Naive thymus-derived CD4-positive, alpha-beta T cell (primary cell): ENCODE data around the gene ZNF322. TPM values are rescaled to one million over a fixed set of nuclear protein-coding genes. Genes with fewer than 3 reads are reported as not detected.

Experiments
- ATAC-seq: fragments of 150-1000 bp; cut with Tn5 transposase; 2 replicates; pipeline ENCODE4 v1.10.0; 2021; ENCODE audit warnings: mild to moderate bottlenecking, moderate library complexity
- CTCF ChIA-PET: fragments of 350-600 bp; sonication (Branson Sonifier 250); formaldehyde crosslinking; loops from one replicate; lab custom pipeline; 2021; ENCODE audit warnings: antibody characterized with exemption; lab: Charles Lee
- POLR2A ChIA-PET: fragments of 350-600 bp; sonication (Branson Sonifier 250); formaldehyde crosslinking; loops from one replicate; lab custom pipeline; 2021; ENCODE audit warnings: antibody characterized with exemption, inconsistent platforms; lab: Charles Lee
- DNase-seq, 9 donors: peaks; one replicate each; pipeline versions ENCODE4 v3.0.0 to v3.0.0-alpha.2; 2020 to 2022; ENCODE audit warnings: mixed read lengths in 1 of 9
- H3K27ac ChIP-seq: one replicate; pipeline ENCODE4 v1.7.0; 2013; ENCODE audit warnings: mild to moderate bottlenecking, low read depth, low read length, moderate library complexity
- H3K27me3 ChIP-seq, 2 donors: one replicate each; pipeline ENCODE4 v1.7.0; 2013; ENCODE audit warnings: low read length in 2 of 2, mild to moderate bottlenecking in 2 of 2, moderate library complexity in 2 of 2; ENCODE audit not compliant: control insufficient read depth in 2 of 2, insufficient read depth in 2 of 2
- H3K36me3 ChIP-seq, 3 experiments: 1 replicate in 2 of 3; 2 replicates in 1 of 3; pipeline ENCODE4 v1.7.0; 2013; ENCODE audit warnings: low read length in 3 of 3, mild to moderate bottlenecking in 3 of 3, moderate library complexity in 1 of 3; ENCODE audit not compliant: insufficient read depth in 3 of 3, control insufficient read depth in 2 of 3
- H3K4me1 ChIP-seq, 2 donors: one replicate each; pipeline ENCODE4 v1.7.0; 2013; ENCODE audit warnings: low read length in 2 of 2, mild to moderate bottlenecking in 2 of 2, moderate library complexity in 1 of 2; ENCODE audit not compliant: control insufficient read depth in 2 of 2, insufficient read depth in 2 of 2
- H3K4me3 ChIP-seq: 2 replicates; pipeline ENCODE4 v1.7.0; 2013; ENCODE audit warnings: mild to moderate bottlenecking, low read length
- H3K9me3 ChIP-seq, 3 experiments: 1 replicate in 2 of 3; 2 replicates in 1 of 3; pipeline ENCODE4 v1.7.0; 2013; ENCODE audit warnings: low read length in 3 of 3; ENCODE audit not compliant: control insufficient read depth in 2 of 3
- H3K27ac Mint-ChIP-seq, 9 donors: one replicate each; pipeline ENCODE4 v1.8.0; 2020 to 2022; ENCODE audit warnings: mixed read lengths in 9 of 9, mild to moderate bottlenecking in 8 of 9, moderate library complexity in 5 of 9, inconsistent platforms in 2 of 9
- H3K27me3 Mint-ChIP-seq, 5 donors: one replicate each; pipeline ENCODE4 v1.8.0; 2021 to 2022; ENCODE audit warnings: mixed read lengths in 5 of 5, mild to moderate bottlenecking in 1 of 5
- H3K36me3 Mint-ChIP-seq, 5 donors: one replicate each; pipeline ENCODE4 v1.8.0; 2020 to 2022; ENCODE audit warnings: mixed read lengths in 5 of 5, mild to moderate bottlenecking in 3 of 5, inconsistent platforms in 1 of 5
- H3K4me1 Mint-ChIP-seq, 7 donors: one replicate each; pipeline ENCODE4 v1.8.0; 2020 to 2022; ENCODE audit warnings: mixed read lengths in 7 of 7, mild to moderate bottlenecking in 3 of 7, inconsistent platforms in 1 of 7
- H3K4me3 Mint-ChIP-seq, 10 donors: one replicate each; pipeline ENCODE4 v1.8.0; 2020 to 2022; ENCODE audit warnings: mild to moderate bottlenecking in 10 of 10, mixed read lengths in 10 of 10, moderate library complexity in 6 of 10, inconsistent platforms in 2 of 10
- H3K9me3 Mint-ChIP-seq, 11 donors: one replicate each; pipeline ENCODE4 v1.8.0; 2020 to 2022; ENCODE audit warnings: mixed read lengths in 11 of 11, mild to moderate bottlenecking in 4 of 11, inconsistent platforms in 1 of 11, moderate library complexity in 1 of 11
- intact Hi-C, 2 donors: fragments of 100-400 bp; cut with micrococcal nuclease; formaldehyde crosslinking; loops; one replicate each; pipeline ENCODE4 v1.15.1; 2023
- polyA plus RNA-seq, 2 donors: library from polyadenylated mRNA; unstranded; fragments of 300-500 nt; fragmentation: Illumina TruSeq; gene quantifications; one replicate each; pipeline ENCODE4 v1.2.3, GENCODE V29; 2021
- total RNA-seq, 6 experiments: library from RNA in 5 of 6; stranded (reverse) in 5 of 6; gene quantifications; 1 replicate in 5 of 6; 2 replicates in 1 of 6; pipeline ENCODE4 v1.2.3 and lab custom pipeline; 2021 to 2026

Gene ZNF322
- total and polyA plus RNA-seq, 7 experiments from 2014 or later, result 5.1 to 23.1 (median 8.1) TPM

DNA sequence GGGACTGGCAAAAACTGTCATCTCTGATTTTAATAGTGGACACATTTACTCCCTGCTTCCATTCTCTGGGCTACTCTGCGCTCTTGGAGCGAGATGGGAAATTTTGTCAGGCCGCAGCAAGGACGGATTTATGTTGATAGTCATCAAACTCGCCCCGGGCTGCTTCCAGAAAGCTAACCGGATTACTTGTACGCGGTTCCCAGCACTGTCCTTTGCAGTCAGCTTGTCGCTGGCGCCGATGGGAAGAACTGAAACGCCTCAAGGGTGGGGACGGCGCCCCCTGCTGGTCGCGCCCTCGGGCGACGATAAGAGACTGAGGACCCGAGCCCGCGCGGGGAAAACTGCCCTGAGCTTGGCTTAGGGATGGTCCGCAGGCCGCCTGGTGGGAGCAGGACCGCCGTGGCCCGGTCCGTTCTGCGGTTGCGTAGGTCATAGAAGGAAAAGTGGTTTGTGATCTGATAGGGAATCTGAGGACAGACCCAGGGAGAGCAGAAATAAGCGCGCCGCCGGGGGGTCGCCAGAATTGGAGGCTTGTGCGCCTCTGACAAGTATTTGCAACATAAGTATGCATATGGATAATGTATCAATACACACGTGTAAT is 63.8 kb downstream of the ZNF322 start:
- H3K36me3 ChIP-seq, result peaks cover 6 to 24% (median 18%) of the 10 kb centered on the region in 3 experiments
- ChIA-PET CTCF (interaction anchor here (0.6 to 4.0 kb wide), 18 partner anchors 10 to 421 kb away, joined by 3 to 27 read pairs (median 4); no protein-coding TSS in a partner anchor), POLR2A (interaction anchor here (0.6 to 3.4 kb wide), 20 partner anchors 10 to 1297 kb away, joined by 3 to 25 read pairs (median 4); partner anchors contain the start of gene HMGN4)
- peak; percentile 69 for ATAC-seq
- H3K4me3 Mint-ChIP-seq, result no peak overlapping the region
- peaks cover 9 to 37% (median 16%) of the 10 kb centered on the region in 5 donors for H3K27me3 Mint-ChIP-seq
- no peak overlapping the region for H3K27ac Mint-ChIP-seq
- peaks cover 17 to 22% of the 10 kb centered on the region in 2 donors for H3K4me1 ChIP-seq
- peak; percentile 69 to 90 (median 79) for DNase-seq
- peak overlapping the region; percentile 81 for H3K4me3 ChIP-seq
- no peaks in the 10 kb centered on the region for H3K9me3 ChIP-seq
- peaks cover 9 to 14% of the 10 kb centered on the region in 2 donors for H3K27me3 ChIP-seq
- no peaks in the 10 kb centered on the region for H3K9me3 Mint-ChIP-seq
- intact Hi-C loops, result loop anchor here (1.0 to 10.0 kb wide), 20 partner anchors 18 to 1489 kb away; partner anchors contain the start of genes HMGN4 (in 2 of the 2), BTN3A2 (in 1 of the 2), TRIM38 (in 1 of the 2) and ZNF165 (in 1 of the 2)
- H3K4me1 Mint-ChIP-seq, result peaks cover 3 to 20% (median 10%) of the 10 kb centered on the region in 7 donors
- H3K36me3 Mint-ChIP-seq, result peaks cover 0 to 12% (median 9%) of the 10 kb centered on the region in 5 donors
- H3K27ac ChIP-seq, result peak overlapping the region; percentile 52

GRCh38 chr6:26594730-26595632 is 64.6 kb downstream of the ZNF322 start:
- Mint-ChIP-seq H3K27me3 (peaks cover 9 to 43% (median 16%) of the 10 kb centered on the region in 5 donors), H3K9me3 (no peaks in the 10 kb centered on the region), H3K36me3 (peaks cover 0 to 12% (median 9%) of the 10 kb centered on the region in 5 donors), H3K4me3 (peak overlapping the region in 7 of 10 donors; percentile 3 to 57 (median 9)), H3K4me1 (peaks cover 0 to 20% (median 10%) of the 10 kb centered on the region in 7 donors), H3K27ac (peak overlapping the region in 4 of 9 donors; percentile 22 to 47 (median 35))
- Histone ChIP-seq H3K36me3 (peaks cover 6 to 21% (median 17%) of the 10 kb centered on the region in 3 experiments), H3K27ac (no peak overlapping the region), H3K27me3 (peaks cover 9 to 14% of the 10 kb centered on the region in 2 donors), H3K4me3 (peak overlapping the region; percentile 81), H3K9me3 (no peaks in the 10 kb centered on the region), H3K4me1 (peaks cover 17 to 22% of the 10 kb centered on the region in 2 donors)
- CTCF ChIA-PET, result interaction anchor here (0.6 to 4.0 kb wide), 20 partner anchors 9 to 1268 kb away, joined by 3 to 27 read pairs (median 4); no protein-coding TSS in a partner anchor
- no peak for DNase-seq
- intact Hi-C loops, result loop anchor here (1.0 to 10.0 kb wide), 6 partner anchors 18 to 1490 kb away; partner anchors contain the start of gene ZNF165 (in 1 of the 2)
- POLR2A ChIA-PET, result interaction anchor here (0.6 to 3.4 kb wide), 24 partner anchors 9 to 1546 kb away, joined by 3 to 25 read pairs (median 4); partner anchors contain the start of gene HMGN4
- ATAC-seq, result no peak

GRCh38 chr6:26594131-26594498 is 65.4 kb downstream of the ZNF322 start:
- intact Hi-C loops, result loop anchor here (1.0 to 10.0 kb wide), 3 partner anchors 17 to 1491 kb away; partner anchors contain the start of gene ZNF165 (in 1 of the 2)
- Mint-ChIP-seq H3K27me3 (peaks cover 9 to 49% (median 16%) of the 10 kb centered on the region in 5 donors), H3K9me3 (no peaks in the 10 kb centered on the region), H3K27ac (no peak overlapping the region), H3K4me3 (no peak overlapping the region), H3K36me3 (peaks cover 0 to 9% (median 8%) of the 10 kb centered on the region in 5 donors), H3K4me1 (peaks cover 0 to 13% (median 6%) of the 10 kb centered on the region in 7 donors)
- Histone ChIP-seq H3K4me3 (no peak overlapping the region), H3K27me3 (peaks cover 9 to 14% of the 10 kb centered on the region in 2 donors), H3K36me3 (peaks cover 6 to 13% (median 8%) of the 10 kb centered on the region in 3 experiments), H3K9me3 (no peaks in the 10 kb centered on the region), H3K4me1 (peaks cover 17 to 22% of the 10 kb centered on the region in 2 donors), H3K27ac (no peak overlapping the region)
- ChIA-PET POLR2A (interaction anchor here (0.6 to 3.4 kb wide), 7 partner anchors 21 to 588 kb away, joined by 3 to 25 read pairs (median 3); a partner anchor contains a TSS), CTCF (interaction anchor here (0.6 to 4.0 kb wide), 4 partner anchors 18 to 594 kb away, joined by 3 to 27 read pairs (median 22); no protein-coding TSS in a partner anchor)
- DNase-seq (no peak), ATAC-seq (no peak)

- H3K9me3 ChIP-seq, result no peaks in the 10 kb centered on the region
- no peak overlapping the region for H3K4me3 Mint-ChIP-seq
- POLR2A ChIA-PET, result interaction anchor here (0.6 to 3.4 kb wide), 6 partner anchors 20 to 587 kb away, joined by 3 to 25 read pairs (median 3); a partner anchor contains a TSS
- no peak overlapping the region for H3K27ac ChIP-seq
- DNase-seq (no peak), ATAC-seq (no peak)
- peaks cover 9 to 14% of the 10 kb centered on the region in 2 donors for H3K27me3 ChIP-seq
- peaks cover 0 to 10% (median 6%) of the 10 kb centered on the region in 7 donors for H3K4me1 Mint-ChIP-seq
- H3K4me1 ChIP-seq, result peaks cover 16 to 22% of the 10 kb centered on the region in 2 donors
- H3K36me3 ChIP-seq, result peaks cover 4 to 8% (median 7%) of the 10 kb centered on the region in 3 experiments
- H3K9me3 Mint-ChIP-seq, result no peaks in the 10 kb centered on the region
- H3K27ac Mint-ChIP-seq, result no peak overlapping the region
- peaks cover 9 to 53% (median 16%) of the 10 kb centered on the region in 5 donors for H3K27me3 Mint-ChIP-seq
- peaks cover 0 to 6% (median 4%) of the 10 kb centered on the region in 5 donors for H3K36me3 Mint-ChIP-seq
- CTCF ChIA-PET, result interaction anchor here (0.6 to 4.0 kb wide), 4 partner anchors 18 to 595 kb away, joined by 3 to 27 read pairs (median 22); no protein-coding TSS in a partner anchor
- H3K4me3 ChIP-seq, result no peak overlapping the region
- intact Hi-C loops, result loop anchor here (1.0 to 10.0 kb wide), 3 partner anchors 16 to 1491 kb away; partner anchors contain the start of gene ZNF165 (in 1 of the 2)
These were observed 66.0 kb downstream of the ZNF322 start for GRCh38 chr6:26593278-26594130.

DNA sequence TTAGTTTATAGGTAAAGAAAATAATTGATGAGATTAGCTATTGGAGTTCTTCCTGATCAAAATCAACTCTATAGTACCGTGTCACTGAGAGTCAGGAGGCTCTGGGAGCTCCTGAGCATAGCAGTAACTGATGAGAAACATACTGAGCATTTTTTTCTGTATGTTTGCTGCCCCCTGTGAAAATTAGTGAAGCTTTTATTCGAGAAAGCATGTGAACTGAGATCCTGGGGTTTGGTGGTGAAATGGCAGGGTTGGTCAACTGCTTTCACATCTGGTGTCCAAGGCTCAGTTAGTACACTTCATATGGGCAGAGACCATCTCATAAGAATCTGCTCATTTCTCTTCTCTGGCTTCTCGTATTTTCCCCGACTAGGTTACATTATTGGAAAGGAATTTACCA is 66.9 kb downstream of the ZNF322 start:
- intact Hi-C loops, result loop anchor here in 1 of 2 donors (10.0 kb wide), 2 partner anchors 1272 to 1492 kb away; partner anchors contain the start of gene ZNF165
- no peaks in the 10 kb centered on the region for H3K9me3 ChIP-seq
- no peak for DNase-seq
- peaks cover 9 to 14% of the 10 kb centered on the region in 2 donors for H3K27me3 ChIP-seq
- ChIA-PET CTCF (interaction anchor here (0.8 to 4.0 kb wide), 3 partner anchors 16 to 251 kb away, joined by 3 to 27 read pairs (median 6); no protein-coding TSS in a partner anchor), POLR2A (interaction anchor here (3.4 kb wide), 1 partner anchor 19 kb away, joined by 25 read pairs; no protein-coding TSS in a partner anchor)
- no peak for ATAC-seq
- H3K4me3 ChIP-seq, result no peak overlapping the region
- no peaks in the 10 kb centered on the region for H3K9me3 Mint-ChIP-seq
- H3K4me3 Mint-ChIP-seq, result no peak overlapping the region
- no peak overlapping the region for H3K27ac ChIP-seq
- peaks cover 9 to 53% (median 16%) of the 10 kb centered on the region in 5 donors for H3K27me3 Mint-ChIP-seq
- peaks cover 7 to 14% of the 10 kb centered on the region in 2 donors for H3K4me1 ChIP-seq
- peaks cover 0 to 9% (median 0%) of the 10 kb centered on the region in 7 donors for H3K4me1 Mint-ChIP-seq
- H3K36me3 Mint-ChIP-seq, result no peaks in the 10 kb centered on the region
- no peaks in the 10 kb centered on the region for H3K36me3 ChIP-seq
- H3K27ac Mint-ChIP-seq, result no peak overlapping the region
